Trophoblast cell (in vitro differentiated cells and primary cell): ENCODE measurements around the gene UVSSA.

Experiments
- DNase-seq, 2 donors: peaks; one replicate each; pipeline ENCODE4 v3.0.0-alpha.2; 2016
- H2AFZ ChIP-seq: 2 replicates; pipeline ENCODE4 v1.6.1; 2013; ENCODE audit warnings: low read length, moderate library complexity, mild to moderate bottlenecking; ENCODE audit not compliant: insufficient read depth, poor library complexity
- H2AK5ac ChIP-seq: 2 replicates; pipeline ENCODE4 v1.6.1; 2013; ENCODE audit warnings: mild to moderate bottlenecking, low read length
- H2BK120ac ChIP-seq: 2 replicates; pipeline ENCODE4 v1.6.1; 2013; ENCODE audit warnings: low read length, mild to moderate bottlenecking, moderate library complexity; ENCODE audit not compliant: insufficient read depth, poor library complexity
- H2BK12ac ChIP-seq: 2 replicates; pipeline ENCODE4 v1.6.1; 2013; ENCODE audit warnings: mild to moderate bottlenecking, low read length, moderate library complexity
- H2BK5ac ChIP-seq: 2 replicates; pipeline ENCODE4 v1.6.1; 2013; ENCODE audit warnings: low read length, low read depth, moderate library complexity, mild to moderate bottlenecking; ENCODE audit not compliant: poor library complexity
- H3K14ac ChIP-seq: 2 replicates; pipeline ENCODE4 v1.6.1; 2013; ENCODE audit warnings: mild to moderate bottlenecking, low read length
- H3K18ac ChIP-seq: 2 replicates; pipeline ENCODE4 v1.6.1; 2013; ENCODE audit warnings: mild to moderate bottlenecking, low read length
- H3K23ac ChIP-seq: 2 replicates; pipeline ENCODE4 v1.6.1; 2013; ENCODE audit warnings: low read length
- H3K27ac ChIP-seq: 2 replicates; pipeline ENCODE4 v1.5.1; 2013; ENCODE audit warnings: low read depth, mild to moderate bottlenecking, inconsistent platforms, low read length, moderate library complexity
- H3K27me3 ChIP-seq: 2 replicates; pipeline ENCODE4 v1.6.1; 2013; ENCODE audit warnings: inconsistent platforms, mild to moderate bottlenecking, low read length, moderate library complexity; ENCODE audit not compliant: insufficient read depth
- H3K36me3 ChIP-seq, 2 experiments: 1 replicate in 1 of 2; 2 replicates in 1 of 2; pipeline ENCODE4 v1.6.1; 2013; ENCODE audit warnings: low read length in 2 of 2, mild to moderate bottlenecking in 2 of 2, moderate library complexity in 1 of 2; ENCODE audit not compliant: insufficient read depth in 2 of 2, control insufficient read depth in 1 of 2
- H3K4ac ChIP-seq: 2 replicates; pipeline ENCODE4 v1.6.1; 2013; ENCODE audit warnings: low read depth, mild to moderate bottlenecking, low read length, moderate library complexity
- H3K4me1 ChIP-seq, 2 experiments: 1 replicate in 1 of 2; 2 replicates in 1 of 2; pipeline ENCODE4 v1.6.1; 2013; ENCODE audit warnings: low read length in 2 of 2, mild to moderate bottlenecking in 2 of 2, moderate library complexity in 1 of 2; ENCODE audit not compliant: insufficient read depth in 2 of 2, control insufficient read depth in 1 of 2
- H3K4me2 ChIP-seq: 2 replicates; pipeline ENCODE4 v1.6.1; 2013; ENCODE audit warnings: inconsistent platforms, mild to moderate bottlenecking, low read length, moderate library complexity
- H3K4me3 ChIP-seq: 2 replicates; pipeline ENCODE4 v1.5.1; 2013; ENCODE audit warnings: mild to moderate bottlenecking, low read depth, low read length, inconsistent platforms
- H3K79me1 ChIP-seq: one replicate; pipeline ENCODE4 v1.6.1; 2013; ENCODE audit warnings: low read length
- H3K79me2 ChIP-seq: 2 replicates; pipeline ENCODE4 v1.6.1; 2013; ENCODE audit warnings: low read length, mild to moderate bottlenecking; ENCODE audit not compliant: control insufficient read depth, insufficient read depth, poor library complexity
- H3K9ac ChIP-seq: 2 replicates; pipeline ENCODE4 v1.6.1; 2013; ENCODE audit warnings: mild to moderate bottlenecking, low read length
- H3K9me3 ChIP-seq: 2 replicates; pipeline ENCODE4 v1.6.1; 2013; ENCODE audit warnings: low read depth, mild to moderate bottlenecking, control low read depth, inconsistent platforms, low read length; ENCODE audit not compliant: insufficient read depth
- H4K12ac ChIP-seq: 2 replicates; pipeline ENCODE4 v1.6.1; 2013; ENCODE audit warnings: low read depth, mild to moderate bottlenecking, low read length, moderate library complexity
- H4K8ac ChIP-seq: 2 replicates; pipeline ENCODE4 v1.6.1; 2013; ENCODE audit warnings: low read depth, mild to moderate bottlenecking, low read length, moderate library complexity
- H4K91ac ChIP-seq: one replicate; pipeline ENCODE4 v1.6.1; 2013; ENCODE audit warnings: low read depth, mild to moderate bottlenecking, low read length, moderate library complexity
- WGBS: extraction: QIAGEN DNeasy Blood & Tissue Kit; methylation state at CpG from one replicate; pipeline ENCODE4 v1.1.7; 2013; ENCODE audit warnings: missing lambda C conversion rate; ENCODE audit not compliant: insufficient read length, insufficient coverage; ENCODE audit errors: extremely low coverage; 5-methylcytosine and 5-hydroxymethylcytosine counted together

Gene UVSSA

DNA sequence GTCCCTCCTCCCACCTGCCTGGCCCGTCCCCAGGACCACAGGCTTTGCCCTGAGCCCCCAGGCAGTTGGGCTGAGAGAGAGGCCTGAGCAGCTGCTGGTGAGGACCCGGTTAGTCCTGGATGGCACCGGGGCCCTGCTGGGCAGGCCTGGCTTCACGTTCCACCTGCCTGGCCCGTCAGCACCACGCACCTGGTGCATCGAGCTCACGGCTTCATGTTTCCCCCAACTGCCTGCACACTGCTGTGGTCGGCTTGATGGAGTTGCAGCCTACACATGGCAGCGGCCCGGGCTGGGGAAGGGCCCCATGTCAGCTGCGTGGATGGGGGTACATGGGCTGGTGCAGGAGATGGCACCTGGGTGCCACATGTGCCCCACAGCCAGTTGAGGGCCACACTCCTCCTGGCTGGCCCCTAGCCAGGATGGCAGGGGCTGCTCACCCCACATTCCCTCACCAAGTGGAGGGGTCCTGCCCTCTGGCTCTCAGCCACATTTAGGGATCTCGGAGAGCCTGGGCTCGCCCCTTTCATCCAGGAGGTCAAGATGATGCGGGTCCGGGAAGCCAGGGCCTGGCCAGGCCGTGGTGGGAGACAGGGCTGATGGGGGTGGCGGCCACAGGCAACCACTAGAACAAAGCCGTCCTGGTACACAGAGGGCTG is 30.7 kb downstream of the UVSSA start:
- Histone ChIP-seq H4K12ac (no peak overlapping the region), H4K91ac (no peak overlapping the region), H3K4me3 (no peak overlapping the region), H3K23ac (no peak overlapping the region), H3K36me3 (peaks cover 37 to 43% of the 10 kb centered on the region in 2 experiments), H3K79me1 (no peaks in the 10 kb centered on the region), H3K4ac (no peak overlapping the region), H3K9ac (no peak overlapping the region), H2BK120ac (no peak overlapping the region), H2BK5ac (no peak overlapping the region), H2AK5ac (no peak overlapping the region), H3K4me2 (no peak overlapping the region), H2BK12ac (no peak overlapping the region), H3K4me1 (no peaks in the 10 kb centered on the region), H3K27me3 (no peaks in the 10 kb centered on the region), H3K27ac (no peak overlapping the region), H3K79me2 (no peaks in the 10 kb centered on the region), H3K18ac (no peak overlapping the region), H3K14ac (no peak overlapping the region), H4K8ac (no peak overlapping the region), H3K9me3 (no peaks in the 10 kb centered on the region), H2AFZ (no peak overlapping the region)
- no peak for DNase-seq
- no CpG with 5 or more reads among the region's 19 CpGs for WGBS

DNA sequence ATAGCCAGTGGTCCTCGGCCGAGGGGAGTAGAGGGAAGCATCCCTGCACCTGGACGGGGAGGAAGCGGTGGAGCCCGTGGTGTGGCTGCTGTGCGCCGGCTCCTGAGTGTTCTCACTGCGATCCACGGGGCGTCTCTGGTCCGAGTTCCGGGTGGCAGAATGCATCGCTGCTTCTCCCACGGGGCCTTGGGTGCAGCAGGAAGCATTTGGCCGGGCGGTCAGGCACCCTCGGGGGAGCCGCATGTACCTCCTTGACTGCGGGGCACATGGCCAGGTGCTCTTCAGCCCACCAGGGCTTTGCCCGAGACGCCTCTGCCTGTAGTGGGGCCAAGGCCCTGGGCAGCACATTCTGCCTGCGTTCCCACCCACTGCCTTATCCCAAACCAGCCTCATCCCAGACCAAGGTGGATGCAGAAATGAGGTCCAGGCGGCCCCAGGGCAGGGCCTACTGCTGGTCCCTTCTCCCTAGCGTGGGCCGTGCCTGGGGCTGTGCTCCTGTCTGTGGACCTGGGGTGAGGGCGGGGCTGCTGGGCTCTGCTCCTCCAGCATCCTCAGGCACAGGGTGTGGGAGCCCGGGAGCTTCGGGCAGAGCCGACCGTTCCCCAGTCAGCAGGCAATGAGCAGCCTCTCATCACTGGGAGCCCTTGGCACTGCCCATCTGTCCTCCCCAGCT is 31.7 kb downstream of the UVSSA start:
- no peak overlapping the region for H2BK120ac ChIP-seq

GRCh38 chr4:1379351-1379781 is 32.4 kb downstream of the UVSSA start:
- no peaks in the 10 kb centered on the region for H3K9me3 ChIP-seq
- H4K8ac ChIP-seq, result no peak overlapping the region

More for the DNA sequence above, 31.7 kb downstream of the UVSSA start:
- DNase-seq, result no peak
- Histone ChIP-seq H3K4me1 (no peaks in the 10 kb centered on the region), H3K9ac (no peak overlapping the region), H4K8ac (no peak overlapping the region), H3K9me3 (no peaks in the 10 kb centered on the region), H3K36me3 (peaks cover 40 to 47% of the 10 kb centered on the region in 2 experiments), H2BK12ac (no peak overlapping the region), H3K14ac (no peak overlapping the region), H4K12ac (no peak overlapping the region), H4K91ac (no peak overlapping the region), H3K4me2 (no peak overlapping the region), H3K4ac (no peak overlapping the region), H2AK5ac (no peak overlapping the region), H3K79me2 (no peaks in the 10 kb centered on the region), H3K27me3 (no peaks in the 10 kb centered on the region), H3K23ac (no peak overlapping the region), H2AFZ (no peak overlapping the region), H3K79me1 (no peaks in the 10 kb centered on the region), H3K4me3 (no peak overlapping the region), H2BK5ac (no peak overlapping the region), H3K18ac (no peak overlapping the region), H3K27ac (no peak overlapping the region)
- no CpG with 5 or more reads among the region's 30 CpGs for WGBS

GRCh38 chr4:1379801-1380331 is 32.9 kb downstream of the UVSSA start:
- Histone ChIP-seq H2BK120ac (no peak overlapping the region), H2BK12ac (no peak overlapping the region), H3K27ac (no peak overlapping the region), H2AFZ (no peak overlapping the region), H3K79me1 (no peaks in the 10 kb centered on the region), H3K23ac (no peak overlapping the region), H2AK5ac (no peak overlapping the region), H3K18ac (no peak overlapping the region), H3K9ac (no peak overlapping the region), H3K4me1 (no peaks in the 10 kb centered on the region), H3K14ac (no peak overlapping the region), H3K27me3 (no peaks in the 10 kb centered on the region), H3K79me2 (no peaks in the 10 kb centered on the region), H4K91ac (no peak overlapping the region), H3K4ac (no peak overlapping the region), H3K4me2 (no peak overlapping the region), H3K9me3 (no peaks in the 10 kb centered on the region), H2BK5ac (no peak overlapping the region), H3K36me3 (peaks cover 43 to 46% of the 10 kb centered on the region in 2 experiments), H3K4me3 (no peak overlapping the region), H4K12ac (no peak overlapping the region), H4K8ac (no peak overlapping the region)
- no peak for DNase-seq
- WGBS, result no CpG with 5 or more reads among the region's 31 CpGs

More at GRCh38 chr4:1379351-1379781, 32.4 kb downstream of the UVSSA start:
- Histone ChIP-seq H3K27me3 (no peaks in the 10 kb centered on the region), H2AFZ (no peak overlapping the region), H3K27ac (no peak overlapping the region), H3K4me1 (no peaks in the 10 kb centered on the region), H2BK12ac (no peak overlapping the region), H4K91ac (no peak overlapping the region), H3K14ac (no peak overlapping the region), H3K79me1 (no peaks in the 10 kb centered on the region), H4K12ac (no peak overlapping the region), H2AK5ac (no peak overlapping the region), H3K23ac (no peak overlapping the region), H2BK5ac (no peak overlapping the region), H2BK120ac (no peak overlapping the region), H3K9ac (no peak overlapping the region), H3K4ac (no peak overlapping the region), H3K36me3 (peaks cover 45 to 47% of the 10 kb centered on the region in 2 experiments), H3K4me2 (no peak overlapping the region), H3K18ac (no peak overlapping the region), H3K79me2 (no peaks in the 10 kb centered on the region), H3K4me3 (peak overlapping the region; percentile 47)
- no CpG with 5 or more reads among the region's 27 CpGs for WGBS
- DNase-seq, result no peak
